Stimulated activated CD8-positive, alpha-beta memory T cell treated with anti-CD3 and anti-CD28 coated beads, Interleukin-15, amount 100 ng/mL, for 1 hour (primary cell): ENCODE measurements around the gene C10orf62.
"Not testable (repeated sequence)": the region's sequence is repeated elsewhere in the genome, so short reads cannot be mapped to it uniquely, and the experiment has no call there.

Experiments
- DNase-seq: peaks from one replicate; pipeline ENCODE4 v3.0.0-alpha.2; 2020; ENCODE audit warnings: low read depth

C10orf62 gene

GRCh38 chr10:97589479-97589878 lies at the start of gene C10orf62:
TSS of gene C10orf62 (plus strand) at chr10:97589721. CDS start at chr10:97589898, 177 bp downstream.
- DNase-seq = no peak

GRCh38 chr10:97540669-97541500 lies 48.6 kb upstream of the C10orf62 start:
- DNase-seq = no peak

- no peak for DNase-seq
Measured at GRCh38 chr10:97542169-97543024, 47.1 kb upstream of the C10orf62 start.

- no peak for DNase-seq
Measured at GRCh38 chr10:97543025-97543546, 46.4 kb upstream of the C10orf62 start.

GRCh38 chr10:97546456-97547270 lies 42.9 kb upstream of the C10orf62 start:
- no peak for DNase-seq

- no peak for DNase-seq
Measured at GRCh38 chr10:97547271-97547600, 42.3 kb upstream of the C10orf62 start.

- DNase-seq = no peak
Measured at GRCh38 chr10:97547962-97548361, 41.6 kb upstream of the C10orf62 start.

GRCh38 chr10:97548828-97549455 lies 40.6 kb upstream of the C10orf62 start:
- no peak for DNase-seq

GRCh38 chr10:97549587-97550322 lies 39.8 kb upstream of the C10orf62 start:
- no peak for DNase-seq

- no peak for DNase-seq
Measured at GRCh38 chr10:97550336-97551149, 39.0 kb upstream of the C10orf62 start.

GRCh38 chr10:97551271-97551670 lies 38.2 kb upstream of the C10orf62 start:
- no peak for DNase-seq

GRCh38 chr10:97553575-97554031 lies 35.9 kb upstream of the C10orf62 start:
- DNase-seq = peak; percentile 28

GRCh38 chr10:97554336-97554735 lies 35.2 kb upstream of the C10orf62 start:
- not testable (repeated sequence) for DNase-seq

- DNase-seq = not testable (repeated sequence)
Measured at GRCh38 chr10:97555541-97555940, 34.0 kb upstream of the C10orf62 start.

GRCh38 chr10:97560731-97561381 lies 28.7 kb upstream of the C10orf62 start:
- DNase-seq = not testable (repeated sequence)

GRCh38 chr10:97561386-97562077 lies 28.0 kb upstream of the C10orf62 start:
- DNase-seq = not testable (repeated sequence)

GRCh38 chr10:97562329-97562728 lies 27.2 kb upstream of the C10orf62 start:
- DNase-seq = not testable (repeated sequence)

- no peak for DNase-seq
Measured at GRCh38 chr10:97563337-97563736, 26.2 kb upstream of the C10orf62 start.

- DNase-seq = no peak
Measured at GRCh38 chr10:97564776-97565175, 24.7 kb upstream of the C10orf62 start.
